HT1080 (cell line): ENCODE data around the gene PLCH1. TPM values are rescaled to one million over a fixed set of nuclear protein-coding genes. Genes with fewer than 3 reads are reported as not detected.

Experiments
- DNase-seq: peaks from one replicate; pipeline ENCODE4 v3.0.0-alpha.2; 2015; ENCODE audit warnings: low read depth
- total RNA-seq: library from RNA; depleted of rRNA; stranded (reverse); fragments of >200 nt; shearing (Covaris generic); gene quantifications from 2 replicates; pipeline ENCODE4 v1.2.3, GENCODE V29; 2014

The PLCH1 gene
- total RNA-seq, 1 experiment from 2014 or later: 0.53 TPM

DNA sequence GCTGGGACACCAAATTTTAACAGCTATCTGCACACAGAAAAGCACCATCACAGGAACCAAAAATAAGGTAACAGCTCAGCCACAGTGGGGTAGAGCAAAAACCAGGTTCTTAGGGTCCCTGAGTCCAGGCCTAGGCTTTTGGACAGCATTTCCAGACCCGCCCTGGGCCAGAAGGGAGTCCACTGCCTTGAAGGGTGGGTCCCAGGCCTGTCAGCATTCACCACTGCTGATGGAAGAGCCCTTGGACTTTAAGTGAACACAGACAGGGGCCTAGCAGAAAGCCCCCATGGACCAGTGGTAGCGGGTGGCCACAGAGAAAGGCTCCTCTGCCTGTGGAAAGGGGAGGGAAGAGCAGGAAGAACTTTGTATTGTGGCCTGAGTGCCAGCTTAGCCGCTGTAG, 56.4 kb downstream of the PLCH1 start:
- no peak for DNase-seq

GRCh38 chr3:155683344-155683720, 61.5 kb downstream of the PLCH1 start:
- no peak for DNase-seq

- DNase-seq: no peak
Measured at GRCh38 chr3:155682426-155683343, 62.2 kb downstream of the PLCH1 start.

DNA sequence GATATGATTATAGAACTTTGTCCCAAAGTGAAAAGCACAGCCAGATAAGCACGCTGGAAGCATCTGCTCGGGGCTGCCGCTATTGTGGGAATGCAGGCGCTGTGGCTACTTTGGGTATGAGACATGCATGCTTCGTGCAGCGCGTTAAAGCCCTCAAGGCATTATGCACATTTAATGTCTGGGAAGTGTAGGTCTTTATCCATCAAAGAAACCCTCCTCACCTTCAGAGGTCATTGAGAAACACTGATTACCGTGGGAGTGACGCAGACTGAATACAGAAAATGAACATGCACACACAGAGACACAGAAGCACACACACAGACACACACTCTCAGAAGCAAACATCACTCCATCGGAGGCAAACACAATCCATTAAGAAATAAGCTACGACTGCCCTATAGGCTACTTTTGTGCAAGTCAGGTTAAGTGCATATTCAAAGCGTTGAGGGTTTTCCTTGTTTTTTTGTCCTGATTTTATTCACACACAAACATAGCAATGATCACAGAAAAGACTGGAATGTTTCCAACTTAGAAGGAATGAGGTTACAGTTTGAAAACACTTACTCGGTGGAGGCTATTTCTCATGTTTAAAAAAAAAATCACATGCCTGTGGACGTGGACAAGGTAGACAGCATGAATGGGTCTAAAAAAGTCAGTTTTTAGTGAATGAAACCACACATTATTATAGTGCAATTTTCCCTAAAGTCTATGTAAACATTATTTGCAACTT, 68.5 kb downstream of the PLCH1 start:
- peak; percentile 64 for DNase-seq

DNA sequence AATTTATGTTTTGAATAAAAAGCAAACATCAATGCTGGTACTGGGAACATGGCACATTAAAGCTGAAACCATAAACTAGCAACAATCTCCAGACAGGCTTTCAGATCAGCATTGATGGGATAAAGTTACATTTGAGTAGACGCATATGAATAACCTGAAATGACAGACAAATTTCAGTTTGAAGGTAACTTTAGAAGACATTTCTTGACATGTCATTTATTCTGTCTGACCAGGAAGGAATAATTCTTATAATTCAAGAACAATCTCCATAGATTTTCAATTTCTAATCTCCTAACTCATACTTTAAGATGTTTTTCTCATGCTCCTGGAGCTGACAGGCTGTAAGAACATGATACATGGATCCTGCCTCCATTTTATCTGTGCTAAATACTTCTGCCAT, 69.8 kb downstream of the PLCH1 start:
- no peak for DNase-seq

GRCh38 chr3:155673421-155673820, 71.5 kb downstream of the PLCH1 start:
- DNase-seq: no peak

- no peak for DNase-seq
Measured at GRCh38 chr3:155670335-155670734, 74.5 kb downstream of the PLCH1 start.

DNA sequence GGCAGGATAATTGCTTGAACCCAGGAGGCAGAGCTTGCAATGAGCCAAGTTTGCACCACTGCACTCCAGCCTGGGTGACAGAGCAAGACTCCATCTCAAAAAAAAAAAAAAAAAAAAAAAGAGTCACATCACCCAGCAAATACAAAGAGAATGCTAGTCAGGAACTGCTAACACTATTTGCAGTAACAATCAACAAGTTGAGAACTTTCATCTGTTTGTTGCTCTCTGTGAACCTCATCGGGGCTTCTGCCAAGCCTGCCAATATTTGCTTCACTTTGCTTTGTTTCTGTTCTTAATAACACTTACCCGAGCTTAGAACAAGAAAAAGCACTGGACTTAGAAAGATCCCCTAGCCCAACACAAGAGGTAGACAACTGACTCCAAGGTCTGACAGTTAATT, 76.9 kb downstream of the PLCH1 start:
- no peak for DNase-seq

DNA sequence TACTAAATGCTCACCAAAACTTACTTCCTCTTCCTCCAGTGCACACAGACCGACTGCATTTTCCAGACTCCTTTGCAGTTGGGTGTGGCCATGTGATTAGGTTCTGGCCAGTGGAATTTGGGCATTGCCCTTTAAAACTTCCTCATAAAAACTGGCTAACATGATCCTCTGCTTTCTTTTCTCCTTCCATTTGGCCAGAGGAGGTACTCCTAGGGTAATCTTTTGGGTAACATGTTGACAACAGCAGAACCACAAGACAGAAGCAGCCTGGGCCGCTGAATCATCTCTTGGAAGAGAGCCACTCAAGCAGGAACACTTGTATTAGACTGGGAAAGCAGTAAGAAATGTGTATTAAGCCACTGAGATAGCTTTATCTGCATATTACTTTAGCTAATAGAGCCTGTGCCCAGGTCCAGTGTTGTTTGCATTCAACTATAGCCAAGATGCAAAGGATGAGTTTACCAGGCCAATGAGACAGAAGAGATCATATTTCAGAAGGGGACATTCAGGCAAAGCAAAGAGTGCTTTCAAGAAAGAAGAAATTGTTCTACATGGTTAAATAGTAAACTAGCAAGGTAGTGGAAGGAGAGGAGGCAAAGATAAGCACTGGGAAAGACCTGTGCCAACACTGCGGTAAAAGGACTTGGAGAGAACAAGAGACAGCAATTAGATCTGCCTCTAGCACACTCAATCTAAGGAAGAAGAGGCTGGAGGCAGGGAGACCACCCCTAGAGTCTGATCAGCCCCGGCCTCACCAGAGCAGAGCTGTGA, 79.8 kb downstream of the PLCH1 start:
- DNase-seq: peak; percentile 90

- no peak for DNase-seq
Measured at GRCh38 chr3:155663467-155664212, 81.2 kb downstream of the PLCH1 start.

DNA sequence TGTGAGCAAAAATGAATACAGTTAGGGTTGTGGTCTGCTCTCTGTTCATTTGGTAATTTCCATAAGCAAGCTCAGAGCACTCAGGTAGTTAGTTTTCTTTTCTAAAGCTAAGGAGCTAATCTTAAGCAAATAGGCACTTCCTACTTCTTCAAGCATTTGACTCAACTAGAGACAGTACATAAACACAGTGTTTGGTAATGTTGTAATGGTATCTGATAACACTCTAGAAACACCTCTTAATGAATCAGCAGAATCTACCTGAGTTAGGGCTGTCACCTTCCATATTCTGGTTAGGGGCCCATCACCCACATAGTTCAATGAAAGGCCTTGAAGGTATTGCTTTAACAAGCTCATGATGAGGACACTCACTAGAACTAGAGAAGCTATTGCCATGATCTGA, 83.1 kb downstream of the PLCH1 start:
- no peak for DNase-seq

GRCh38 chr3:155661042-155661441, 83.8 kb downstream of the PLCH1 start:
- no peak for DNase-seq

- no peak for DNase-seq
Measured at GRCh38 chr3:155658671-155659261, 86.1 kb downstream of the PLCH1 start.

- DNase-seq: no peak
Measured at GRCh38 chr3:155658006-155658405, 86.9 kb downstream of the PLCH1 start.

DNA sequence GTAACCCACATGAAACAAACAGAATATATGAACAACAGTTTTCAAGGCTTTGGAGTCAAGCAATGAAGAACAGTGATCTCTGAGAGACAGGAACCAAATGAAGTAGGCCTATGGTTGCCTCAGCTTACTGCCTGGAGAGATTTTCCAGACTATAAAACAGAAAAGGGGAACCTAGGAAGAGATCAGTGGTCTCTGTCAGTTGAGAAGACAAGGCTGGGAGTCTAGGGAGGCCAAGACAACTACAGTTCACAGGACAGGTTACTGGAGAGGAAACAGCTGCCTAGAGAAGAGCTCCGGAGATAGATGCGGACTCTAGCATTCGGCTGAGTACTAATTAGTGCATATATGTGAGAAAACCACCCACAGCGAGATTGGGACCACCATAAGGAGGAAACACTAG, 87.7 kb downstream of the PLCH1 start:
- no peak for DNase-seq

GRCh38 chr3:155656466-155656865, 88.4 kb downstream of the PLCH1 start:
- no peak for DNase-seq

- no peak for DNase-seq
Measured at GRCh38 chr3:155651489-155652218, 93.2 kb downstream of the PLCH1 start.

- DNase-seq: no peak
Measured at GRCh38 chr3:155648013-155648591, 96.8 kb downstream of the PLCH1 start.

DNA sequence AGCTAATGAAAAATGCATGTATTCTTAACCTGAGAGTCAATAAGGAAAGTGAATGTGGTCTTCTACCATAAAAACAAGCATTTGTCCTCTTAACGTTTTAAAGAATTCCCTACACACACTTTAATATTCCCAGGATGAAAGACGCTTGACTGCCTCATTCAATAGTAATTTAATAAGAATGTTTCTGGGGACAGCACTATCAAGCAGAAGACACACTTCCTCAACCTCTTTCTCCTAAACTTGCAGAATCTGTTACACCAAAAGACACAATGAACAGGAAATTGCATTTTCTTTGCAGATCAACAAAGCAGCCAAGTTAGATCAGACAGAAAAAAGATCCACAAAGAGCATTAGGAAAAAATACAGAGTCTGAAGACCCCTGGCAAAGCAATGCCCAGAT, 97.7 kb downstream of the PLCH1 start:
- DNase-seq: no peak

- DNase-seq: no peak
Measured at GRCh38 chr3:155646669-155647068, 98.2 kb downstream of the PLCH1 start.
